HCT116 (cell line): ENCODE data around the gene TMEM121.

Experiments used
- CTCF ChIP-seq, 3 experiments: fragments of 200-600 bp in 1 of 3; sonication (generic) in 1 of 3; IDR thresholded peaks in 2 of 3; conservative IDR thresholded peaks in 1 of 3; 2 replicates each; pipeline ENCODE4 v1.5.1; 2012 to 2017; ENCODE audit warnings: low read depth in 2 of 3, low read length in 2 of 3, antibody characterized with exemption in 1 of 3, borderline replicate concordance in 1 of 3, control low read depth in 1 of 3, mild to moderate bottlenecking in 1 of 3, mixed read lengths in 1 of 3, mixed run types in 1 of 3, moderate library complexity in 1 of 3; ENCODE audit not compliant: insufficient read depth in 1 of 3
- EGR1 ChIP-seq: IDR thresholded peaks from 2 replicates; pipeline ENCODE4 v1.6.1; 2012; ENCODE audit warnings: low read depth
- POLR2A ChIP-seq: IDR thresholded peaks from 2 replicates; pipeline ENCODE4 v1.7.0; 2011; ENCODE audit warnings: borderline replicate concordance; ENCODE audit not compliant: insufficient read depth, insufficient read length; ENCODE audit errors: extremely low read depth
- ZNF274 ChIP-seq: fragments of 200-500 bp; sonication (Bioruptor generic); IDR thresholded peaks from 2 replicates; pipeline ENCODE4 v1.6.1; 2014; ENCODE audit warnings: mild to moderate bottlenecking, low read depth, low read length, inconsistent platforms

GRCh38 chr14:105489542-105490266 lies 36.7 kb upstream of the TMEM121 start:
- peak in 2 of 3 experiments; percentile 60 to 69; a peak in 4 of 6 replicates for TF ChIP-seq CTCF (IDR thresholded peaks at IDR 0.05 in 2 of 3, conservative IDR thresholded peaks at IDR 0.05 in 1 of 3; ENCODE audit: borderline replicate concordance in 1 of 3, insufficient read depth in 1 of 3, low read depth in 2 of 3, low read length in 2 of 3)
- TF ChIP-seq EGR1: no peak
- peak; percentile 36 for TF ChIP-seq POLR2A
- TF ChIP-seq ZNF274: no peak
